BLaER1 (cell line): Measurements from ENCODE around the gene PPP1R1B.
A peak's percentile ranks its signal among the peaks of the same experiment; 100 is the strongest.

ENCODE experiments used
- H3K27ac ChIP-seq: shearing (Covaris generic); formaldehyde crosslinking; 2 replicates; pipeline ENCODE4 v1.8.1; 2022
- H3K27me3 ChIP-seq: shearing (Covaris generic); formaldehyde crosslinking; 2 replicates; pipeline ENCODE4 v1.8.1; 2022
- H3K36me3 ChIP-seq: shearing (Covaris generic); formaldehyde crosslinking; 2 replicates; pipeline ENCODE4 v1.8.1; 2022
- H3K4me1 ChIP-seq: shearing (Covaris generic); formaldehyde crosslinking; 2 replicates; pipeline ENCODE4 v1.8.1; 2022
- H3K4me2 ChIP-seq: shearing (Covaris generic); formaldehyde crosslinking; 2 replicates; pipeline ENCODE4 v1.8.1; 2022
- H3K4me3 ChIP-seq: shearing (Covaris generic); formaldehyde crosslinking; 2 replicates; pipeline ENCODE4 v1.8.1; 2022
- H3K9ac ChIP-seq: shearing (Covaris generic); formaldehyde crosslinking; 2 replicates; pipeline ENCODE4 v1.8.1; 2022
- H3K9me3 ChIP-seq: shearing (Covaris generic); formaldehyde crosslinking; 2 replicates; pipeline ENCODE4 v1.8.1; 2022
- H4K20me1 ChIP-seq: shearing (Covaris generic); formaldehyde crosslinking; 2 replicates; pipeline ENCODE4 v1.8.1; 2022
- Cebpa-rat ChIP-seq: shearing (Covaris generic); IDR thresholded peaks from 2 replicates; pipeline ENCODE4 v1.8.1; 2022

The PPP1R1B gene

GRCh38 chr17:39672522-39673334 lies 46.0 kb downstream of the PPP1R1B start:
- H3K9me3 ChIP-seq, result no peaks in the 10 kb centered on the region
- peak overlapping the region; percentile 96 for H3K4me2 ChIP-seq
- no peaks in the 10 kb centered on the region for H3K36me3 ChIP-seq
- no peak for TF ChIP-seq Cebpa-rat
- H3K4me1 ChIP-seq, result peaks cover 81% of the 10 kb centered on the region
- peak overlapping the region; percentile 34 for H3K27ac ChIP-seq
- no peak overlapping the region for H3K4me3 ChIP-seq
- H3K9ac ChIP-seq, result 0 out of 2 replicates have a peak overlapping the region, but pooled peaks have one; percentile 38
- peaks cover 32% of the 10 kb centered on the region for H3K27me3 ChIP-seq
- no peaks in the 10 kb centered on the region for H4K20me1 ChIP-seq

- Histone ChIP-seq H3K4me2 (peak overlapping the region; percentile 96), H3K4me1 (peaks cover 83% of the 10 kb centered on the region)
Observed at GRCh38 chr17:39673335-39674081, 46.8 kb downstream of the PPP1R1B start.

GRCh38 chr17:39674179-39674578 lies 47.4 kb downstream of the PPP1R1B start:
- Histone ChIP-seq H3K4me1 (peaks cover 83% of the 10 kb centered on the region), H3K4me3 (peak overlapping the region; percentile 49), H3K9ac (peak overlapping the region; percentile 42; the same call in 1 of the 2 replicates), H3K4me2 (peak overlapping the region; percentile 96), H3K27ac (peak overlapping the region; percentile 86), H4K20me1 (no peaks in the 10 kb centered on the region), H3K36me3 (no peaks in the 10 kb centered on the region), H3K27me3 (peaks cover 18% of the 10 kb centered on the region), H3K9me3 (no peaks in the 10 kb centered on the region)
- no peak for TF ChIP-seq Cebpa-rat

More at GRCh38 chr17:39673335-39674081, 46.8 kb downstream of the PPP1R1B start:
- no peaks in the 10 kb centered on the region for H3K9me3 ChIP-seq
- H3K9ac ChIP-seq, result peak overlapping the region; percentile 42; the same call in 1 of the 2 replicates
- no peaks in the 10 kb centered on the region for H3K36me3 ChIP-seq
- no peak overlapping the region for H3K4me3 ChIP-seq
- H3K27ac ChIP-seq, result peak overlapping the region; percentile 86
- H4K20me1 ChIP-seq, result no peaks in the 10 kb centered on the region
- H3K27me3 ChIP-seq, result peaks cover 24% of the 10 kb centered on the region
- no peak for TF ChIP-seq Cebpa-rat

GRCh38 chr17:39674702-39675389 lies 48.1 kb downstream of the PPP1R1B start:
- Histone ChIP-seq H3K9me3 (no peaks in the 10 kb centered on the region), H3K4me3 (peak overlapping the region; percentile 49), H3K36me3 (no peaks in the 10 kb centered on the region), H3K27me3 (peaks cover 11% of the 10 kb centered on the region), H4K20me1 (no peaks in the 10 kb centered on the region), H3K27ac (peak overlapping the region; percentile 86), H3K9ac (peak overlapping the region; percentile 72), H3K4me1 (peaks cover 89% of the 10 kb centered on the region), H3K4me2 (peak overlapping the region; percentile 96)
- TF ChIP-seq Cebpa-rat, result peak; percentile 36; the same call in 1 of the 2 replicates

- Histone ChIP-seq H3K9me3 (no peaks in the 10 kb centered on the region), H3K4me3 (peak overlapping the region; percentile 49), H3K27ac (peak overlapping the region; percentile 86), H3K4me2 (peak overlapping the region; percentile 96), H3K27me3 (peaks cover 7% of the 10 kb centered on the region; the same call in 1 of the 2 replicates), H4K20me1 (no peaks in the 10 kb centered on the region), H3K9ac (peak overlapping the region; percentile 72), H3K36me3 (no peaks in the 10 kb centered on the region), H3K4me1 (peaks cover 96% of the 10 kb centered on the region)
- TF ChIP-seq Cebpa-rat, result no peak
Observed at GRCh38 chr17:39675390-39676082, 48.8 kb downstream of the PPP1R1B start.

- H3K27ac ChIP-seq, result peak overlapping the region; percentile 86
- no peaks in the 10 kb centered on the region for H3K36me3 ChIP-seq
- peaks cover 5% of the 10 kb centered on the region; the same call in 1 of the 2 replicates for H3K27me3 ChIP-seq
- peak overlapping the region; percentile 49; the same call in 1 of the 2 replicates for H3K4me3 ChIP-seq
- H3K9me3 ChIP-seq, result no peaks in the 10 kb centered on the region
- H3K4me1 ChIP-seq, result peaks cover 100% of the 10 kb centered on the region
- H3K9ac ChIP-seq, result peak overlapping the region; percentile 72
- TF ChIP-seq Cebpa-rat, result no peak
- H4K20me1 ChIP-seq, result no peaks in the 10 kb centered on the region
- peak overlapping the region; percentile 96 for H3K4me2 ChIP-seq
Observed at GRCh38 chr17:39676198-39676819, 49.6 kb downstream of the PPP1R1B start.

GRCh38 chr17:39677072-39677471 lies 50.3 kb downstream of the PPP1R1B start:
- Histone ChIP-seq H4K20me1 (no peaks in the 10 kb centered on the region), H3K9ac (peak overlapping the region; percentile 20; the same call in 1 of the 2 replicates), H3K36me3 (no peaks in the 10 kb centered on the region), H3K27ac (peak overlapping the region; percentile 86), H3K4me3 (no peak overlapping the region), H3K27me3 (no peaks in the 10 kb centered on the region), H3K9me3 (no peaks in the 10 kb centered on the region), H3K4me2 (peak overlapping the region; percentile 96), H3K4me1 (peaks cover 95% of the 10 kb centered on the region)
- TF ChIP-seq Cebpa-rat, result no peak

GRCh38 chr17:39677542-39678339 lies 51.0 kb downstream of the PPP1R1B start:
- peaks cover 88% of the 10 kb centered on the region for H3K4me1 ChIP-seq
- H3K36me3 ChIP-seq, result no peaks in the 10 kb centered on the region
- H3K27me3 ChIP-seq, result no peaks in the 10 kb centered on the region
- no peaks in the 10 kb centered on the region for H4K20me1 ChIP-seq
- peak overlapping the region; percentile 86 for H3K27ac ChIP-seq
- H3K9ac ChIP-seq, result peak overlapping the region; percentile 20; the same call in 1 of the 2 replicates
- peak overlapping the region; percentile 33; the same call in 1 of the 2 replicates for H3K4me3 ChIP-seq
- H3K9me3 ChIP-seq, result no peaks in the 10 kb centered on the region
- H3K4me2 ChIP-seq, result peak overlapping the region; percentile 96
- no peak for TF ChIP-seq Cebpa-rat
